PFSK-1 (cell line): Measurements from ENCODE around the gene BCKDK.

Experiments
- POLR2AphosphoS5 ChIP-seq: IDR thresholded peaks from 2 replicates; pipeline ENCODE4 v1.6.1; 2012; ENCODE audit warnings: low read depth, mild to moderate bottlenecking, control low read depth, low read length, moderate library complexity
- SIN3A ChIP-seq: IDR thresholded peaks from 2 replicates; pipeline ENCODE4 v1.6.1; 2012; ENCODE audit warnings: mild to moderate bottlenecking, low read length, moderate library complexity, borderline replicate concordance; ENCODE audit not compliant: insufficient read depth

DNA sequence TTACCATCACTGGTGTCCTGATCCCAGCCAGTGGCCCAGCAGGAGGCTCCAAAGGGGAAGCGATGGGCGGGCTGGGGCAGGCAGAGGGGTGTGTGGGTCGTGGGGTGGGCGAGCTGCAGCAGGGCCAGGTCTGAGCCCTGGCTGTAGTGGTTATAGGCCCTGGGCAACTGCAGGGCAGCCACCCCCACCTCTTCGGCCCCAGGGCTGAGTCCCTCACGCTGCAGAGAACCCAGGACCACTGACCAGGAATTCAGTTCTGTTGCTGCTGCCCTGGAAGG is 21.6 kb upstream of the BCKDK start:
- TF ChIP-seq POLR2AphosphoS5 (no peak), SIN3A (no peak)
